Nephron progenitor cell (in vitro differentiated cells): ENCODE results near the gene CCDC107.
A peak's percentile ranks its signal among the peaks of the same experiment; 100 is the strongest.

ENCODE experiments used
- DNase-seq: peaks from one replicate; pipeline ENCODE4 v3.0.0; 2021
- H3K27ac Mint-ChIP-seq: 2 replicates; pipeline ENCODE4 v1.8.0; 2021; ENCODE audit warnings: mild to moderate bottlenecking, moderate library complexity, mixed read lengths
- H3K27me3 Mint-ChIP-seq: 2 replicates; pipeline ENCODE4 v1.8.0; 2021; ENCODE audit warnings: mild to moderate bottlenecking, low read depth, mixed read lengths; ENCODE audit not compliant: poor library complexity
- H3K36me3 Mint-ChIP-seq: 2 replicates; pipeline ENCODE4 v1.8.0; 2021; ENCODE audit warnings: low read depth, mixed read lengths
- H3K4me1 Mint-ChIP-seq: 2 replicates; pipeline ENCODE4 v1.8.0; 2021; ENCODE audit warnings: mixed read lengths
- H3K4me3 Mint-ChIP-seq: 2 replicates; pipeline ENCODE4 v1.8.0; 2021; ENCODE audit warnings: mild to moderate bottlenecking, moderate library complexity, mixed read lengths
- H3K9me3 Mint-ChIP-seq: 2 replicates; pipeline ENCODE4 v1.8.0; 2021; ENCODE audit warnings: mild to moderate bottlenecking, moderate library complexity, mixed read lengths
- TF ChIP-seq, protein P1 (sequence below): fragments of 200-600 bp; sonication (generic); IDR thresholded peaks from 2 replicates; pipeline ENCODE4 v1.5.0; 2021; ENCODE audit warnings: antibody characterized with exemption

CCDC107 gene

DNA sequence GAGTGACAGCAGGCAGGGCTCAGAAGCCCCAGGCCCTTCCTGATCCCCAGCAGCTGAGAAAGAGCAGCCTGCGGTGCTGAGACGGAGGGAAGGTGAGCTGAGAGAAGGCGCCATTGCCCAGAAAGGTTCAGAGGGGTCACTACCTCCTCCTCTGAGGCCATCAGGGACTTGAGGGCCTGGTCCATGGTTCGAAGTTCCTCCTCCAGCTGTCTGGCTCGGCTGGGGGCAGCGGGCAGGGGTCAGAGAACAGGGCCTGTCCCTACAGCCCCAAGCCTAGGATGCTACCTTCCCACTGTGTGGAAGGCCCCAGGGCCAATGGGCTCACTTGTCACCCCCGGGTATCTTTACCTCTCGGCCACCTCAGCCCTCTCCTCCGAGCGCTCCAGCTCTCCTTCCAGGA lies 26.8 kb downstream of the CCDC107 start:
- Mint-ChIP-seq H3K27me3 (peaks cover 1% of the 10 kb centered on the region), H3K4me3 (no peak overlapping the region), H3K9me3 (no peaks in the 10 kb centered on the region), H3K27ac (no peak overlapping the region), H3K36me3 (peaks cover 49% of the 10 kb centered on the region), H3K4me1 (peaks cover 87% of the 10 kb centered on the region)
- no peak for DNase-seq
- TF ChIP-seq, protein P1, sequence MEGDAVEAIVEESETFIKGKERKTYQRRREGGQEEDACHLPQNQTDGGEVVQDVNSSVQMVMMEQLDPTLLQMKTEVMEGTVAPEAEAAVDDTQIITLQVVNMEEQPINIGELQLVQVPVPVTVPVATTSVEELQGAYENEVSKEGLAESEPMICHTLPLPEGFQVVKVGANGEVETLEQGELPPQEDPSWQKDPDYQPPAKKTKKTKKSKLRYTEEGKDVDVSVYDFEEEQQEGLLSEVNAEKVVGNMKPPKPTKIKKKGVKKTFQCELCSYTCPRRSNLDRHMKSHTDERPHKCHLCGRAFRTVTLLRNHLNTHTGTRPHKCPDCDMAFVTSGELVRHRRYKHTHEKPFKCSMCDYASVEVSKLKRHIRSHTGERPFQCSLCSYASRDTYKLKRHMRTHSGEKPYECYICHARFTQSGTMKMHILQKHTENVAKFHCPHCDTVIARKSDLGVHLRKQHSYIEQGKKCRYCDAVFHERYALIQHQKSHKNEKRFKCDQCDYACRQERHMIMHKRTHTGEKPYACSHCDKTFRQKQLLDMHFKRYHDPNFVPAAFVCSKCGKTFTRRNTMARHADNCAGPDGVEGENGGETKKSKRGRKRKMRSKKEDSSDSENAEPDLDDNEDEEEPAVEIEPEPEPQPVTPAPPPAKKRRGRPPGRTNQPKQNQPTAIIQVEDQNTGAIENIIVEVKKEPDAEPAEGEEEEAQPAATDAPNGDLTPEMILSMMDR: no peak

DNA sequence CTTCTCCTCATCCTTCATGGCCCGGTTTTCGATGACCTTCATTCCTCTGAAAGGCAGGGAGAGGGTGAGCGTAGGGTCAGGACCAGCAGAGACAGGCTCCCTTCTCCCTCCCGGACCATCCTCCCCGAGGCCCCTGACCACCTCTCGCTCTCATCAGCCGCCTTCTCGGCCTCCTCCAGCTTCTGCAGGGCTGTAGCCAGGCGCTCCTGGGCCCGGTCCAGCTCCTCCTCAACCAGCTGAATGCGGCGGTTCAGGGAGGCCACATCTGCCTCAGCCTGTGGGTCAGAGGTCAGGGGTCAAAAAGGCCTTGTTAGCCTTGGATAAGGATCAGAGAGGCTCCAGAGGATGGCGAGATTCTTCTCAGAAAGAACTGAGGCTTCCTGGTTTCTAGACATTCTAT lies 27.4 kb downstream of the CCDC107 start:
- Mint-ChIP-seq H3K9me3 (no peaks in the 10 kb centered on the region), H3K4me3 (no peak overlapping the region), H3K4me1 (peaks cover 81% of the 10 kb centered on the region), H3K27ac (no peak overlapping the region), H3K36me3 (peaks cover 49% of the 10 kb centered on the region), H3K27me3 (no peaks in the 10 kb centered on the region)
- no peak for DNase-seq
- TF ChIP-seq, protein P1: no peak

DNA sequence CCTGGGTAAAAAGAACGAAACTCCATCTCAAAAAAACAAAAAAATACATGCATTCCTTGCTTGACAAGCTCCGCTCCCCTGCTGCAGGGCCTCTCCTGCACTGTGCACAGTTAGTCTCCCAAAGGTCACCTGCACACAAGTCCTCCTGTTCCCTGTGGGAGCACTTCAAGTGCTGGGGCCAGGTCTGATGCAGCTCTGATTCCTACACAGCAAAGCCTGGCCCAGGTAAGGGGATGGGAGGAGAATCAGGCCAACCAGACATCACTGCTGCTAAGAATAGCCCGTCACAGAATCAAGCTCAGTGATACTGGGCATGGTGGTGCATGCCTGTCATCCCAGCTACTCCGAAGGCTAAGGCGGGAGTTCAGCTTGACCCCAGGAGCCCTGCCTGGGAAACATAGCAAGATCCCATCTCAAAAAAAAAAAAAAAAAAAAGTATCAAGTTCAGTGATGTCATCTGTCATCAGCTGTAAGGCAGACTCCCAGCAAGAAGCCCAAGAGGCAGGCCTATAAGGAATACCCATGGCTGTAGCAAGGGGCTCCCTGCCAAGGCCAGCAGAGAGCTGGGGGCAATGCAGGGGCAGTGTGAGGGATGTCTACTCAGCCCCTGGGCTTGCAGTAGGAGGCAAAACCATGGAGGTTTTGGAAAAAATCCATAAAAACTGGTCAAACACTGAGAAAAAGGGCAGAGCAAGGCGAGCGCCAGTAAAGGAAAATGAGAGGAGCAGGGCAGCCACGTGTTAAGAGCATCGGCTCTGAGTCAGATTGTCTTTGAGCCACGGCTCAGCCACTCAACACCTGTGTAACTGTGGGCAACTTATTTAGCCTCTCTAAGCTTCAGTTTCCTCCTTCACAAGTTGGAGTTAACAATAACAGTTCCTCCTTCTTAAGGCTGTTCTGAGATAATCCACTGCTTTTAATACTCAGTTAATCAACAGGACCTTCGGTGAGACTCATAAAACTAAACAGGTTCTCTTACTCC lies 28.4 kb downstream of the CCDC107 start:
- peaks cover 77% of the 10 kb centered on the region for H3K4me1 Mint-ChIP-seq

DNA sequence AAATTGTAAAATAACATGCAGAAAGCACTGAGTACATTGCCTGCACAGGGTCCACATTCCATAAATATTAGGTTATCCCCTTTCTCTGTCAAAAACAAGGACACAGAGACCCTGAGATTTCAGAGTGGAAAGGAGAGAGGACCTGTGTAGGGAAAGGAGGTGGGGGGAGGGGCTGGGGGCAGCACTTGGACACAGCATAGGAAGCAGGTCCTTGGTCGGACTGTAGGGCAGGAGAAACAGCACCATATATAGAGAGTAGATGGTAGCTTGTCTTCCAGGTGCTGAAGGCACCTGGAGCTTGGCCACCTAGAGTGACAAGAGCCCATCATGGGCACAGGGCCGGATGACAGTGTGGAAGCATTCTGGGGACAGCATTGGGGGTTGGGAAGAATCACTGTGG lies 29.2 kb downstream of the CCDC107 start:
- Mint-ChIP-seq H3K9me3 (no peaks in the 10 kb centered on the region), H3K4me3 (peak overlapping the region; percentile 75), H3K4me1 (peaks cover 76% of the 10 kb centered on the region), H3K27me3 (no peaks in the 10 kb centered on the region), H3K36me3 (peaks cover 45% of the 10 kb centered on the region), H3K27ac (peak overlapping the region; percentile 38)
- TF ChIP-seq, protein P1: no peak
- DNase-seq: no peak

More for the DNA sequence above, 28.4 kb downstream of the CCDC107 start:
- peak overlapping the region; percentile 60 for H3K4me3 Mint-ChIP-seq
- H3K36me3 Mint-ChIP-seq: peaks cover 49% of the 10 kb centered on the region
- no peaks in the 10 kb centered on the region for H3K9me3 Mint-ChIP-seq
- DNase-seq: no peak
- H3K27ac Mint-ChIP-seq: peak overlapping the region; percentile 83
- H3K27me3 Mint-ChIP-seq: no peaks in the 10 kb centered on the region
- TF ChIP-seq, protein P1: no peak

DNA sequence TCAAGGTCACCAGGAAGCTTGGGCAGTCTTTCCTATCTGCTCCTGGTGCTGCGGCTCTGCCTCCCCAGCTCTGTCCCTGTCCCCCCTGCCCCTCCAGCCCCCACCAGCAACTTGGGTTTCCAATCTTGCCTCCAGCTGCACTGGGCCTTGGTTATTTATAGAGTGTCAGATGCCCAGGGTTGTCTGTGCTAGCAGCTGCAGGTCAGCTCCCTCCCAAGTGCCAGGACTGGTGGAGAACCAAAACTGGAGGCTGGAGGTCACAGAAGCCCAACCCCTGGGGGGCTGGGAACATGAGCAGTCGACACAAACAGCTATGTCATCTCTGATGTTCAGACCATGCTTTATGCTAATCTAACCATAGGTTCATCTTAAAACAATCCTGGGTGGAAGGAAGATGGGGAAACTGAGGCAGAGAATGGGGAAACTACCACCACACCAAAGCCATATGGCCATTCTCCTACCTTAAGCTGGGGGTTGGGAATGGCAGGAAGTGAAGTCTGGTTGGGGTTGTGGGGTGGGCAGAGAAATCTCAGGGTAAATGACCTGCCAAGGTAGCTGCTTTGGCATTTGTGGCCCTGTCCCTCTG lies 30.0 kb downstream of the CCDC107 start:
- peaks cover 69% of the 10 kb centered on the region for H3K4me1 Mint-ChIP-seq
- H3K4me3 Mint-ChIP-seq: peak overlapping the region; percentile 90
- no peak for DNase-seq
- peaks cover 38% of the 10 kb centered on the region for H3K36me3 Mint-ChIP-seq
- no peaks in the 10 kb centered on the region for H3K9me3 Mint-ChIP-seq
- TF ChIP-seq, protein P1: no peak
- H3K27me3 Mint-ChIP-seq: no peaks in the 10 kb centered on the region
- H3K27ac Mint-ChIP-seq: peak overlapping the region; percentile 14
